CD4-positive, alpha-beta T cell treated with Interleukin-17A for 4 hours (primary cell): ENCODE measurements around the gene PDZD8.
"Not testable (repeated sequence)": the region's sequence is repeated elsewhere in the genome, so short reads cannot be mapped to it uniquely, and the experiment has no call there.

Experiments
- DNase-seq: peaks from one replicate; pipeline ENCODE4 v3.0.0-alpha.2; 2020; ENCODE audit warnings: mixed read lengths

PDZD8 gene

DNA sequence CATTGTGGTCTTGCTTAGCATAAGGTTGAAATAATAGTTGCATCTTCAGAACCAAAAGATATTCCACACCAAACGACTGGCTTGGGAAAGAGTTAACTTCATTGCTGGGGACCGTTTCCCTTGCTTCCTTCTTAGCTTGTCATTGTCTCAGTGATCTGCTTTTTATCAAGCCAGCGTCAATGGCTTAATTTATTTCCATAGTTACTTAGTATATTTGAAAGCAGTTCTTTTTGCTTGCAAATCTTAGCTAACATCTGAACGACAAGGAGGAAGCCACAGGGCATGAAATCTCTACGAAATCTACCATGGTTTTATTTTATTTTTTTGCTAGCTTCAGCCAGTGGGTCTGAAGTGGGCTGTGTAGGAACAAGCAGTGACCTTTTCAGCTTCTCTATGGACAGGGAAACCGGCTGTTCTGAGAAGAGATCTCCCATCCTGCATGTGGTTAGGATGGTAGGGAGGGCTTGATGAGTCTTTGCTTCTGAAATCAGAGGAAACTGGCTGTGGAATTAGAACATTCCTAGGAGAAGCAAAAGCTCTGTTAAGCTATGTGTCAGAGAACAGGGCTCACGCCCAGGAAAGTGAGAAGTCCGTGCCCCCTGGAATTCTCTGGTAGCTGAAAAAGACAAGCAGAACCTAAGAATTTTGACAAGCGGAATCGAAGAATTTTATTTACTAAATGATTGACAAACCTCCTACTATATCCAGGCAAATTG is 126.3 kb downstream of the PDZD8 start:
- no peak for DNase-seq

DNA sequence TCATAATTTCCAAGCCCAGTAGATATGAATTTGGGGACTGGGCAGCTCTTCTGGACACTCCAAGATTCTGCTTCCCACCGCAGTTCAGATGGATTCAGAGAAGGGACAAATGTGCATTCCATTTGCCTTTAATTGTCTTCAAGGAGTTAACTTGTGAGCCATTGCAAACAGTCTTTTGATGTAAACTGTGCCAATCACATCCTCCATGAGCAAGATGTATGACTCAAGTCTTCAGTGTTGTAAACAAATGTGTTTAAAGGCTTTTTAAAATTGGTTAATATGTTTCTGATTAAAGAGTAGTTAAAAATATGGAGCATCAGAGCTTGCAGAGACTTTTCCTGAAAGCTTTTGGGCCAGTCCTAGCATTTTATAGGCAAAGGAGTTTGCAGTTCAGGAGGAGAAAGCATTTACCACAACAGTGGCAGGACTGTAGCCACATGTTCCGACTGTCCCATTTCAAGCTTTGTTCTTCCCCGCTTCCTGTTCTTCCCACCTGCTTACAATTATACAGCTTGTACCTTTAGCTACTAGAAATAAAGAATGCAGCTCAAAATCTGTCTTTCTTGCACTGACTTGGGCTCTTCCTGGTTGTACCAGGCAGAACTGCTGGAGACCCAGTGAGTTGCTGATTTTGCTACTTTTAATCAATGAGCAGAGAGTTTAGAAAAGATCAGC is 128.1 kb downstream of the PDZD8 start:
- no peak for DNase-seq

DNA sequence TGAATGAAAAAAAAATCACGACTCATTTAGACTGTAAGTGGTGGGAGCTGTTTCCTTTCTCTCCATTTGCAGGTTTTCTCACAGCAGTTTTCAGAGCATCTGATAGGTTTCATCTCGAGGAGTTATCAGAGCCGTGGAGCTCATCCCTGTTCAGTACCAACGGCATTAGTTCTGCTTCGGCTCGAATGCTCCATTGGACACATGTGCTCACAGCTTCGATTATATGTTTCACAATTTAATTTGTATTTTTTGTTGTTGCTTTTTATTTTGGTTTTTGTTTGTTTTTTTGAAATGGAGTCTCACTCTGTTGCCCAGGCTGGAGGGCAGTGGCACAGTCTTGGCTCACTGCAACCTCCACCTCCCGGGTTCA is 132.8 kb downstream of the PDZD8 start:
- no peak for DNase-seq

DNA sequence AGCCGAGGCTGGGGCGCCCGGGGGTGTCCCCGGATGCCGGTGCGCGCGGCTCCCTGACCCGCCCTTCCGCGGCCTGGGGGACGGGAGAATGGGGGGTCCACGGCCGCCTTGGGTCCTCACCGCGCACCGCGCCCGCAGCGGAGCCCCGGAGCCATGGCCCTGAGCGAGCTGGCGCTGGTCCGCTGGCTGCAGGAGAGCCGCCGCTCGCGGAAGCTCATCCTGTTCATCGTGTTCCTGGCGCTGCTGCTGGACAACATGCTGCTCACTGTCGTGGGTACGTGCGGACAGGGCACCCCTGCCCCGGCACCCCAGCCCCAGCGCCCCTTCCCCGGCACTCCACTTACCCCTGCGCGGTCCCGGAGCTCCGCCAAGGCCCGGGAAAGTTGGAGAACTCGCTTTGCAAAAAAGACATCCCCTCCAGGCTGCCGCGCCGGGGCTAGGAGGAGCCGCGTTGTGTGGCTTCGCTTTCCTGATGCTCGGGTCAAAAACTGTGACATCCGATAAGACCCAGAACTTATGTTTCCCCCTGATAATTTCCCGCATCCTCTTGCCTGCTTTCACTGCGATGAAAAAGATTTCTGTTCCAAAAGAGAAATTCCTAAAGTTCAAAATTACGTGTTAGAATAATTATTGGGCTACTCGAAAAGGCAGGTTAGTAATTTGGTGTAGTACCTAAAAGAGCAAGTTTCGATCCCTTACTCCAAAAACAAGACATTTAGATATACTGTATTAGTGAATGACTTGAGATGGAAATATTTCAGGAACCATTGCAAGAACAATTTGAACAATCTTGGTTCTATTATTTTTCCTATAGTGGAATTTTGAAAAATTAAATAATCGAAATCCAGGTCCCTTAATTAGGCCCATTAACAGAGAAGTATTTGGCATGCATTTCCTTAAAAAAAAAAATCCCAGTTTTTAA is 133.4 kb downstream of the PDZD8 start:
- no peak for DNase-seq

DNA sequence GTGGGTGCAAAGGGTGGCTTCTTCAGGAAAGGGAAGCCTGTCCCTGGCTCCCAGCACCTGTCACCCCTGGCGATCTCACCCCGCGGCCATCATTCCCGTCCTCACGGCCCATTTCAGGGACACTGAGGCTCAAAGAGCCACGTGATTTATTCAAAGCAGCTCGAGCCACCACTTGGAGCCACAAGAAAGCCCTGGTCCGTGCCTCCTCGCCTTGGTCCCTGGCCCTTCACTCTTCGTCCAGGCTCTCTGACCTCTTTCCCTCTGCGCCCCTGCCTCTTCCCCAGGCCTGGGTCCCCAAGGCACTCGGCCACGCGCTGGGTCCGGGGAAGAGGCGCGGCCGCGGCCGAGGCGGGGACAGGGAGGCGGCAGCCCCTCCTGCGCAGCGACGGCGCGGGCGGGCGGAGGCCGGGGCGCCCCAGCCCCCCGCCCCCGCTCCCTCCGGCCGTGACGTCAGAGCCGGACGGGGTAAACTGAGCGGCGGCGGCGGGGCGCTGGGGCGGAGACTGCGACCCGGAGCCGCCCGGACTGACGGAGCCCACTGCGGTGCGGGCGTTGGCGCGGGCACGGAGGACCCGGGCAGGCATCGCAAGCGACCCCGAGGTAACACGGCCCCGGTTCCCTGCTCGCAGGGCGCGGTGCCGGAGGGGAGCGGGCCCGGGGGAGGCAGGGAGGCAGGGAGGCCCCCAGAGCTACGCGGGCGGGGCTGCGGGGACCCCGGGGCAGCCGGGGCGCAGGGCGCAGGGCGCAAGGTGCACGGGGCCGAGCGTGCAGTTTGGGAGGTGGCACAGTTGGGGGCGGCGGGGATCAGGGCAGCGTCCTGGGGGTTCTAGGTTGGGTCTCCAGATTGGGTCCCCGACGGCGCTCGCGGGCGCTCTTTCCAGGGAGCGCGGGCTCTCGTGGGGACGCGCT is 134.4 kb downstream of the PDZD8 start, which contains the start of gene SLC18A2:
SLC18A2 (plus strand) TSS at position 494 of the 909 bp plus-strand sequence. CDS start 580 bp downstream, outside the sequence.
- DNase-seq: no peak

DNA sequence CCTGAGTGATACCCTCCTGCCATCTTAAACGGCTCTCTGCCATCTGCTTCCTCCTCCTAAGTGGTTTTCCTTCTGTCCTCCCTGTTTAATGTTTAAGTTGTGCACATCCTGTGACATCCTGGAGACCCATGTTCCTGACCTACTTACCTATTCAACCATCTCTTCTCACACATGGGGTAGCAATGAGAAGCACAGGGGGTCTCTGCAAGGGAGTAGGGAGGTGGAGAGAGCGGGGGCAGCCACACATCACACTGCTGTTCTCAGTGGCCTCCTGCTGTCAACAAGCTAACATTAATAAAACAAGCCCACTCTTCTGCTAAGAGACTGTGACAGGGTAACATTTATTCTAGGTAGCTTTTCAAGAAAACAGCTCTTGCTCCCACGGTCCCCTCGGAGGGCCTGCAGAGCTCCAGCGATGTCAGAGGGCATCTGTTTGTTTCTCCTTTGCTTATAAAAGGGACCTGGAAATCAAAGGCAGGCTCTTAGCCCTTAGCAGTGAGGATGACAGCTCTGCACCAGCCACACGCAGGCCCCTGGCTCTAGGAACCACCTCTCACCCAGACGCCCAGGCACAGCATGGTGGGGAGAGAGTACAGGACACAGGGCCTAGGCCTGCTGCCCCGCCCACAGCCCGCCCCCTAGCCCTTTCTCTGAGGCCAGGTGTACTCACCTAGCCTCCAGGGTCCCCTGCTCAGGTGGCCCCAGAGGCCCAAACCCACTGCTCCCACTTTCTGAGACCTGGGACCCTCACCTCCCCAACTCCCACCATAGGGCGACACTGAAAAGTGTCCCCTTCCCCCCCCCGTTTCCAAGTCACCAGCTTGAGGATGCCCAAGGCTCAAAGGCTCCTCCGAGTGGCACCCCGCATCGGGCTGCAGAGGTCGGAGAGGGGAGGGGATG is 135.3 kb downstream of the PDZD8 start:
- DNase-seq: no peak

DNA sequence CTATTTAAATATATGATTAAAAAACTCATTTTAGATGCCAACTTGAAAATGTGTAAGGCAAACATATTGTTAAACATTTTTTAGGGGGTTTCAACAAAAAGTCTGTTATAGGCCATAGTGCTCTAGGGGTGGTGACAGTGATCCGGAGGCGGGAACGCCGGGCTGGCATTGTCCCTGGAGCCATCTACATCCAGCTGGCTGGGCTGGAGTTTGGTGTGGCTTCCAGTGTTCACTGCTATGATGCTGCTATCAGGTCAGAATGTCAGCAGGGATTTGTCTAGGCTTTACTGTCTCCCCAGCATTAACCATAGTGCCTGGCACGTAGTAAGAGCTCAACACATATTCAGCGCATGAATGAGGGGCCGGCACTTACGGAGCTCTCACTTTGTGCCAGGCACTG is 136.2 kb downstream of the PDZD8 start:
- no peak for DNase-seq

DNA sequence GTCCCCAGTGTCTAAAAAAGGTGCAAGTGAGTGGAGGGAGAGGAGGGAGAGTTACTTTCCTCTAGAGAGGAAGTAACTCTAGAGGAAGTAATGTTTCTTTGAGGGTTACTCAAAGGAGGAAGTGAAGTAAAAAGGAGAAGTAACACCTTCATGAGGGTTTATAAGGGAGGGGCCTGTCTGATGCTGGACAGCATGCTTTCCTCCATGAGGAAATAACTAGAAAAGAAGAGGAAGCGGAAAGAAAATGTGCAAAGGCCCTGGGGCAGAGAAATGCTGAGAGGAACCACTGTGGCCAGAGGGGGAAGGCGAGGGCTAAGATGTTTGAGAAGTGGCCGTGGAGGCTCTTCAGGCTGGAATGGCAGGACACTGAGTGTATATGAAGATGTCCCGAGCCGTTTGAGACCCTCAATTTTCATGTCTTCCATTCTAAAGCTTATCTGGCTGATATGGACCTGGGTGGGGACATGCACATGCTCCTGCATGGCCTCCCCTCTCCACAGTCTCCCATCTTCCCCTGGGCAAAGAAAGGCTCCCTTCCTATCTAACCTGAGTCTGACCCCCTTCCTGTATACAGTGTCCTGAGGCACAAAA is 137.7 kb downstream of the PDZD8 start:
- DNase-seq: no peak

DNA sequence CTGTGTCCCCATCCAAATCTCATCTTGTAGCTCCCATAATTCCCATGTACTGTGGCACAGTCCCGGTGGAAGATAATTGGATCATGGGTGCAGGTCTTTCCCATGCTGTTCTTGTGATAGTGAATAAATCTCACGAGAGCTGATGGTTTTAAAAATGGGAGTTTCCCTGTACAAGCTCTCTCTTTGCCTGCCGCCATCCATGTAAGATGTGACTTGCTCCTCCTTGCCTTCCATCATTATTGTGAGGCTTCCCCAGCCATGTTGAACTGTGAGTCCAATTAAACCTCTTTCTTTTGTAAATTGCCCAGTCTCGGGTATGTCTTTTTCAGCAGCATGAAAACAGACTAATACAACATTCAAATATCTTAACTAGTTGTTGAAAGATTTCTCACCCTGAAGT is 145.1 kb downstream of the PDZD8 start:
- not testable (repeated sequence) for DNase-seq

DNA sequence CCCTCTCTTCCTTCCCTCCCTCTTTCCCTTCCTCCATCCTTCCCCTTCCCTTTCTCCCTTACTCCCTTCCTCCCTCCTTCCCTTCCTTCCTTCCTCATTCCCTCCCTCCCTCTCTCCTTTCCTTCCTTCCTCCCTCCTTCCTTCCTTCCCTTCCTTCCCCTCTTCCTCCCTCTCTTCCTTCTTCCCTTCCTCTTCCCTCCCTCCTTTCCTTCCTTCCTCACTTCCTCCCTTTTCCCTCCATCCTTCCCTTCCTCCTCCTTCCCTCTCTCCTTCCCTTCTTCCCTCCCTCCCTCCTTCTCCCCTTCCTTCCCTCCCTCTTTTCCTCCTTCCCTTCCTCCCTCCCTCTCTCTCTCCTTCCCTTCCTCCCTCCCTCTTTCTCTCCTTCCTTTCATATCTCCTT is 147.0 kb downstream of the PDZD8 start:
- no peak for DNase-seq
